Kidney glomerular epithelial cell (primary cell): Measurements from ENCODE around the gene ZNF699.
A peak's percentile ranks its signal among the peaks of the same experiment; 100 is the strongest.
"Not testable (repeated sequence)": the region's sequence is repeated elsewhere in the genome, so short reads cannot be mapped to it uniquely, and the experiment has no call there.

Experiments
- DNase-seq: peaks from one replicate; lab custom pipeline; 2025; lab: John Stamatoyannopoulos, UW

Gene ZNF699

GRCh38 chr19:9309139-9309973 lies at the start of gene ZNF699:
Gene ZNF699, minus strand, starts transcription at chr19:9309838. Its CDS starts 4,719 bp downstream, at chr19:9305119.
- peak; percentile 95 for DNase-seq

GRCh38 chr19:9354651-9355050 lies 45.0 kb upstream of the ZNF699 start:
- no peak for DNase-seq

DNA sequence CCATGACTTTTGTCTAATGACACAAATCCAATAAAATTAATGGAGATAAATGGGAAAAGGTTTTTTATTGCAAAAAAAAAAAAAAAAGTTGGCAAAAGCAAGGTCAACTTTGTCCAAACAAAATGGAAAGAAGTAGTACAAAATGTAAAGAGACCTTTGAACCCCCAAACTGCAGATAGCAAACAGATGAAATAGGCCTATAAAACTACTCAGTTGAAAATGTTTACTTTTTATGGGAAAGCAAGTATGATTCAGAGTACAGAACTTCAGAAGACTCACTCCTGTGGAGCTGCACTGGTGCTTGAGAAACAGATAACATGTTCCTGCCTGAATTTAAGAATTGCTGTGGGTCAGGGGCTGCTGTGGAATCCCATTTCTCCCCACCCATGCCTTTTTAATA lies 43.4 kb upstream of the ZNF699 start:
- DNase-seq = no peak

- DNase-seq = no peak
Measured at GRCh38 chr19:9352505-9352904, 42.9 kb upstream of the ZNF699 start.

- DNase-seq = no peak
Measured at GRCh38 chr19:9348671-9349070, 39.0 kb upstream of the ZNF699 start.

DNA sequence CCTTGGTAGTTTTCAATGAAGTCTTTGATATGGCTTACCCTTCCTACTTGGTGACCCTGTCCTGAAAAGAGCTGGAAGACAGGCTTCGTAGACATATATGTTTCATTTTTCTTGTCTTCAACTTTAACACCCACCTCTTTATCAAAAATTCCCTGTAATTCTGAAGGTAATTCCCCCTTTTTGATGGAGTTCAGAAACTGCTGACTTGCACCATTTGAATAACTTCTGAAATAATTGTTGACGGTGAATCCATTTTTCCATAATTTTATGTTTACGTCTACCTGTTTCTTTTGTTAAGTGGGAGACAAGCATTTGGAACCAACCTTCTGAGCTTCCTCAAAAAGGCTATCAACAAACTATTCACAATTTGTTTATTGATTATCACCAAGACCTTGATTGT lies 38.6 kb upstream of the ZNF699 start:
- no peak for DNase-seq

GRCh38 chr19:9345005-9345404 lies 35.4 kb upstream of the ZNF699 start:
- no peak for DNase-seq

DNA sequence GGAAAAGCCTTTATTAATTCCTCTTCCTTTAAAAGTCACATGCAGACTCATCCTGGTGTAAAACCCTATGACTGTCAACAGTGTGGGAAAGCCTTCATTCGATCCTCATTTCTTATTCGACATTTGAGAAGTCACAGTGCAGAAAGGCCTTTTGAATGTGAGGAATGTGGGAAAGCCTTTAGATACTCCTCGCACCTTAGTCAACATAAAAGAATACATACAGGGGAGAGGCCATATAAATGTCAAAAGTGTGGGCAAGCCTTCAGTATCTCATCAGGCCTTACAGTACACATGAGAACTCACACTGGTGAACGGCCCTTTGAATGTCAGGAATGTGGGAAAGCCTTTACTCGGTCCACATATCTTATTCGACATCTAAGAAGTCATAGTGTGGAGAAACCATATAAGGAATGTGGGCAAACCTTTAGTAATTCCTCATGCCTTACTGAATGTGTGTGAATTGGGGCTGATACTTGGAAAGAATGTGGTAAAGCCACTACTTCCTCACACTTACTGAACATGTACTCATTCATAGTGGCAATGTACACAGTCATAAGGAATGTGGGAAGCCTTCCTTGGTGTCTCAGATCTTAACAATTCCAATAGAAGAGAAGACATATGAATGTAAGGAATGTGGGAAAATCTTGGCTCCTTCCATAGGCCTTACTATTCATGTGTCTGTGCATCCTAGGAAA lies 33.1 kb upstream of the ZNF699 start:
- DNase-seq = no peak

DNA sequence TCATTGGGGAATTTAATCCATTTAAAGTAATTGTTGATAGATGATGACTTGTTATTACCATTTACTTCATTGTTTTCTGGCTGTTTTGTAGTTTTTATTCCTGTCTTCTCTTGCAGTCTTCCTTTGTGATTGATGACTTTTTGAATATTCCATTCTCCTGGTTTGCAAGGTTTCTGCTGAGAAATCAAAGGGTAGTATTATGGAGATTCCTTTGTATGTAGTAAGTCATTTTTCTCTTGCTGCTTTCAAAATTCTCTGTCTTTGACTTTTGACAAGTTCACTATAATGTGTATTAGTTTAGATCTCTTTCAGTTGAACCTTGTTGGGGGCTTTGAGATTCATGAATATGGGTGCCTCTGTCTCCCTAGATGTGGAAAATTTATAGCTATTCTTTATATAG lies 20.4 kb upstream of the ZNF699 start:
- DNase-seq = no peak

GRCh38 chr19:9324584-9324962 lies 14.9 kb upstream of the ZNF699 start:
- DNase-seq = no peak

- peak; percentile 89 for DNase-seq
Measured at GRCh38 chr19:9323919-9324583, 14.4 kb upstream of the ZNF699 start, which contains the start of gene ZNF559. Gene ZNF559, plus strand, starts transcription at chr19:9324179. Its CDS starts 14,371 bp downstream, at chr19:9338550.

- peak; percentile 77 for DNase-seq
Measured at GRCh38 chr19:9323557-9323918, 13.9 kb upstream of the ZNF699 start.

DNA sequence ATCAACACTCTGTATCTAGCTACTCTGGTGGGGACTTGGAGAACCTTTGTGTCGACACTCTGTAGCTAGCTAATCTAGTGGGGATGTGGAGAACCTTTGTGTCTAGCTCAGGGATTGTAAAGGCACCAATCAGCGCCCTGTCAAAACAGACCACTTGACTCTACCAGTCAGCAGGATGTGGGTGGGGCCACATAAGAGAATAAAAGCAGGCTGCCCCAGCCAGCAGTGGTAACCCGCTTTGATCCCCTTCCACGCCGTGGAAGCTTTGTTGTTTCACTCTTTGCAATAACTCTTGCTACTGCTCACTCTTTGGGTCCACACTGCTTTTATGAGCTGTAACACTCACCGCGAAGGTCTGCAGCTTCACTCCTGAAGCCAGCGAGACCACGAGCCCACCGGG lies 12.6 kb upstream of the ZNF699 start:
- DNase-seq = not testable (repeated sequence)

DNA sequence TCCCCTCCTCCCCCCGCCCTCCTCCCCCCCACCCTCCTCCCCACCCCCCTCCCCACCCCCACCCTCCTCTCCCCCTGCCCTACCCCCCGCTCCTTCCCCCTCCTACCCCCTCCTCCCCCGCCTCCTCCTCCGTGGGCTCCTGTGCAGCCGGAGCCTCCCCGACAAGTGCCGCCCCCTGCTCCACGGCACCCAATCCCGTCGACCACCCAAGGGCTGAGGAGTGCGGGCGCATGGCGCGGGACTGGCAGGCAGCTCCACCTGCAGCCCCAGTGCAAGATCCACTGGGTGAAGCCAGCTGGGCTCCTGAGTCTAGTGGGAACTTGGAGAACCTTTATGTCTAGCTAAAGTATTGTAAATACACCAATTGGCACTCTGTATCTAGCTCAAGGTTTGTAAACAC lies 12.1 kb upstream of the ZNF699 start:
- DNase-seq = not testable (repeated sequence)

DNA sequence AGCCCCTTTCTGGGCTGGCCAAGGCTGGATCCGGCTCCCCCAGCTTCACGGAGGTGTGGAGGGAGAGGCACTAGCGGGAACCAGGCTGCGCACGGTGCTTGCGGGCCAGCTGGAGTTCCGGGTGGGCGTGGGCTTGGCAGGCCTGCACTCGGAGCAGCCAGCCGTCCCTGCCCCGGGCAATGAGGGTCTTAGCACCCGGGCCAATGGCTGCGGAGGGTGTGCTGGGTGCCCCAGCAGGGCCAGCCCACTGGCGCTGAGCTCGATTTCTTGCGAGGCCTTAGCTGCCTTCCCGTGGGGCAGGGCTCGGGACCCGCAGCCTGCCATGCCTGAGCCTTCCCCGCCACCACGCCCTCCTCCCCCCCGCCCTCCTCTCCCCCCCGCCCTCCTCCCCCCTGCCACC lies 11.7 kb upstream of the ZNF699 start:
- DNase-seq = no peak

GRCh38 chr19:9313756-9314155 lies 4.1 kb upstream of the ZNF699 start:
- DNase-seq = no peak

DNA sequence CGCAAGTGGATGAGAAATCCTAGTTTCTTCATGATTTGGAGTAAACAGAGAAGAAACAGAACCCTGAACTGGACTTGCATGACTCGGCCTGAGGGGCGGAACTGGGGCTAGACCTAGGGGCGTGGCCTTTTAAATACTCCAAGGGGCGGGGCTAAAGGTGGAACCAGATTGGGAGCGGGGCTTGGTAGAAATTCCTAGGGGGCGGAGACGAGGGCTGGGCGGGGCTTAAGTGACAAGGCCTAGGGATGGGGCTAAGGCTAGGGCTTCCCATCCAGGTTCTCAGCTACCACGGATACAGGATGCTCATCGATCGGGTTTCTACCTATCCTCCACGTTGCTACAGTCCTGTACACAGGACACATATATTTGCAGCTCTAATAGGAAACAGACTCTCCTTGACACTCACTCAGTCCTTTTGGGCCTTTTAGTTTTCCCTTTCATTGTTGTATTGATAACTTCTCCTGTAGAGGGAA lies 372 bp upstream of the ZNF699 start:
- peak; percentile 89 for DNase-seq

- no peak for DNase-seq
Measured at GRCh38 chr19:9308091-9308770, 1.4 kb downstream of the ZNF699 start.

DNA sequence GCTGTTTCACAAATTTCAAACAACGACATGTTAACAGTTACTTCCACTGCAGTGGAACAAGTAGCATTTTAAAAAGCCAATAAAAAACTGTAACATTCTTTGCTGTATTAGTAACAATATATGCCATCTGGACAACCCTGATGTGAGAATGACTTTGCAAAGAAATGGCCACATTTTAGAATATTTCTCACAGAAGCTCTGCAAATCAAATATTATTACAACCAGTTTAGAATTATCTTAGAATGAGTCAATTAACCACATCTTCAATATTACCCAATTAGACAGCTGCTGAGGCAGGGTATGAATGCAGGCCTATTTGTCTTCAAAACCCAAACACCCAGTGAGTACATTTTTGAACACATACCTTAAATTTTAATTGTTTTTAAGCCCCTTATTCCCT lies 3.2 kb downstream of the ZNF699 start:
- DNase-seq = peak; percentile 21

GRCh38 chr19:9296336-9296735 lies 13.3 kb downstream of the ZNF699 start:
- no peak for DNase-seq

- DNase-seq = no peak
Measured at GRCh38 chr19:9295411-9295849, 14.2 kb downstream of the ZNF699 start.

DNA sequence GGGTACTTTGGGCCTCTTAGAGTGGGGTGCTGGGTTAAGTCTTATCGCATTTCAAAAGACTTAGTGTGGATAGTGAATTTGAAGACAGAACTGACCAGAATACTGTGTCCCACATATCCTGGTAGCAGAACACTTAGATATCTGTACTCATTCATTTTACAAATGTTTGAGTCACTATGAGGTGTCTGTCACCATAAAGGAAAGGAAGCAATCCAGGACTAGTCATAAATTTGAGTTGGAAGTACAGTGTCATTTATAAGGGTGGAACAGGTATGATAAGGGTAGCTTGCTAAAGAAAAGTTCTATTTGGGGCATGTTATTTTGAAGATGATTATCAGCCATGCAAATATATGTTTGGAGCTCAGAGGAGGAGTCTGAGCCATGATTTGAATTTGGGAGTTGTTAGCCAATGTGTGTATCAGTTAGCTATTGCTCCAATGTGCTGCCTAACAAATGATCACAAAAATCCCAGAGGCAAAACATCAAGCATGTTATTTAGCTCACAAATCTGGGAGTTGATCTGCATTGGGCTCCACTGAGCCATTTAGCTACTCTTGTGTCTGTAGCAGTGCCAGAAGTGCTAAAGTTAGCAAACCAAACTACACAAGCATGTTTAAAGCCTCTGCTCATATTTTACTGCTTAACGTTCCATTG lies 20.3 kb downstream of the ZNF699 start:
- DNase-seq = no peak
